NCI-H187 (cell line): ENCODE results near the gene FAM78B.

Experiments used
- DNase-seq, 2 experiments: peaks; one replicate each; lab custom pipeline; 2025; lab: John Stamatoyannopoulos, UW

FAM78B gene

GRCh38 chr1:166119471-166119965 is 47.3 kb downstream of the FAM78B start:
- DNase-seq, result no peak

GRCh38 chr1:166117776-166118175 is 49.0 kb downstream of the FAM78B start:
- DNase-seq, result no peak

GRCh38 chr1:166116026-166116425 is 50.8 kb downstream of the FAM78B start:
- no peak for DNase-seq

- no peak for DNase-seq
Observed at GRCh38 chr1:166114419-166114818, 52.4 kb downstream of the FAM78B start.

GRCh38 chr1:166113630-166114029 is 53.2 kb downstream of the FAM78B start:
- DNase-seq, result no peak

- DNase-seq, result no peak
Observed at GRCh38 chr1:166113031-166113430, 53.8 kb downstream of the FAM78B start.

- no peak for DNase-seq
Observed at GRCh38 chr1:166112425-166112824, 54.4 kb downstream of the FAM78B start.

- no peak for DNase-seq
Observed at GRCh38 chr1:166111430-166111829, 55.4 kb downstream of the FAM78B start.

GRCh38 chr1:166090244-166090643 is 76.6 kb downstream of the FAM78B start:
- no peak for DNase-seq

GRCh38 chr1:166089804-166090203 is 77.0 kb downstream of the FAM78B start:
- DNase-seq, result no peak

GRCh38 chr1:166088572-166088955 is 78.2 kb downstream of the FAM78B start:
- no peak for DNase-seq

- no peak for DNase-seq
Observed at GRCh38 chr1:166087734-166088571, 78.8 kb downstream of the FAM78B start.

GRCh38 chr1:166086113-166086883 is 80.5 kb downstream of the FAM78B start:
- no peak for DNase-seq

GRCh38 chr1:166084613-166085012 is 82.2 kb downstream of the FAM78B start:
- no peak for DNase-seq

GRCh38 chr1:166083887-166084286 is 82.9 kb downstream of the FAM78B start:
- no peak for DNase-seq

GRCh38 chr1:166082601-166083000 is 84.2 kb downstream of the FAM78B start:
- DNase-seq, result no peak

GRCh38 chr1:166080967-166081870 is 85.6 kb downstream of the FAM78B start:
- DNase-seq, result no peak

- DNase-seq, result no peak
Observed at GRCh38 chr1:166080277-166080966, 86.4 kb downstream of the FAM78B start.

GRCh38 chr1:166079276-166079675 is 87.5 kb downstream of the FAM78B start:
- no peak for DNase-seq

- DNase-seq, result no peak
Observed at GRCh38 chr1:166073489-166073888, 93.3 kb downstream of the FAM78B start.

- DNase-seq, result no peak
Observed at GRCh38 chr1:166069390-166069789, 97.4 kb downstream of the FAM78B start.
